ENCODE measurements around the gene ZKSCAN1. TPM values are rescaled to one million over a fixed set of nuclear protein-coding genes. Genes with fewer than 3 reads are reported as not detected.

Gene ZKSCAN1
- total RNA-seq, 1 experiment from 2014 or later, result 29.8 TPM

GRCh38 chr7:100024020-100024619 lies 8.7 kb downstream of the ZKSCAN1 start:
- H2BK15ac ChIP-seq (ENCODE audit: low read depth, low read length), result no peak overlapping the region
- no peak overlapping the region for H3K56ac ChIP-seq (ENCODE audit: insufficient read length, low read depth, low read length)
- no peak overlapping the region for H3K4ac ChIP-seq (ENCODE audit: low read depth, low read length)
- no peak overlapping the region for H3K4me3 Mint-ChIP-seq
- peaks cover 0 to 5% of the 10 kb centered on the region in 2 experiments; a peak in 1 of 4 replicates for H3K4me1 Mint-ChIP-seq
- no peak overlapping the region for H2AFZ ChIP-seq (ENCODE audit: low read length)
- no peak overlapping the region for H4K5ac ChIP-seq (ENCODE audit: insufficient read length, low read depth, low read length)
- H3K9ac ChIP-seq (ENCODE audit: extremely low read depth, insufficient read length, low read length), result no peak overlapping the region
- H4K20me1 ChIP-seq (ENCODE audit: control insufficient read depth, insufficient read depth, insufficient read length), result no peaks in the 10 kb centered on the region
- H3K23me2 ChIP-seq (ENCODE audit: insufficient read length, low read depth, low read length, poor library complexity, severe bottlenecking), result no peaks in the 10 kb centered on the region
- no CpG with 5 or more reads among the region's 12 CpGs for WGBS (ENCODE audit: extremely low coverage, insufficient read length, low lambda C conversion rate)
- H2BK20ac ChIP-seq (ENCODE audit: low read depth, low read length, poor library complexity, severe bottlenecking), result no peak overlapping the region
- H3K23ac ChIP-seq (ENCODE audit: insufficient read length, low read depth, low read length), result no peak overlapping the region
- no peaks in the 10 kb centered on the region for H3K9me3 Mint-ChIP-seq
- no peak overlapping the region for H3K4me2 ChIP-seq (ENCODE audit: insufficient read depth, insufficient read length, low read length)
- H3K18ac ChIP-seq (ENCODE audit: insufficient read length, low read depth, low read length), result no peak overlapping the region
- no peak overlapping the region for H2AK5ac ChIP-seq (ENCODE audit: insufficient read length, low read length)
- no peak overlapping the region for H2BK5ac ChIP-seq (ENCODE audit: insufficient read length, low read length)
- H4K91ac ChIP-seq (ENCODE audit: insufficient read length, low read depth, low read length), result no peak overlapping the region
- no peak overlapping the region for H3T11ph ChIP-seq (ENCODE audit: low read length)
- no peak overlapping the region for H2BK12ac ChIP-seq (ENCODE audit: insufficient read length, low read depth, low read length)
- DNase-seq, result no peak
- H3K36me3 Mint-ChIP-seq (ENCODE audit: insufficient read depth in 1 of 3, low read depth in 3 of 3), result peaks cover 31 to 59% (median 49%) of the 10 kb centered on the region in 3 experiments; a peak in 6 of 7 replicates
- H3K79me1 ChIP-seq (ENCODE audit: insufficient read depth, low read depth, low read length, poor library complexity, severe bottlenecking), result peaks cover 7% of the 10 kb centered on the region
- no peak for TF ChIP-seq CTCF (conservative IDR thresholded peaks at IDR 0.05)
- no peak overlapping the region for H2BK120ac ChIP-seq (ENCODE audit: low read depth, low read length, poor library complexity, severe bottlenecking)
- H3K27me3 Mint-ChIP-seq (ENCODE audit: low read depth), result no peaks in the 10 kb centered on the region
- H4K8ac ChIP-seq (replicated peaks; ENCODE audit: insufficient read length, low read depth, low read length), result no peak overlapping the region
- no peak overlapping the region for H3K27ac ChIP-seq (ENCODE audit: insufficient read length, low read depth, low read length)
- H3K9me3 ChIP-seq (ENCODE audit: control insufficient read depth, low read depth, low read length), result no peaks in the 10 kb centered on the region
- H3K27me3 ChIP-seq (ENCODE audit: insufficient read depth, low read length), result no peaks in the 10 kb centered on the region
- H3K14ac ChIP-seq (ENCODE audit: insufficient read depth, low read length), result no peak overlapping the region
- peaks cover 2% of the 10 kb centered on the region; the same call in 1 of the 2 replicates for H3K79me2 ChIP-seq (ENCODE audit: insufficient read depth, low read length)
- H3K27ac Mint-ChIP-seq, result no peak overlapping the region
- no peaks in the 10 kb centered on the region for H3K4me1 ChIP-seq (ENCODE audit: insufficient read depth, low read length)

Measured in H9 (cell line).